Fibroblast of pulmonary artery (primary cell): ENCODE results near the gene SLC13A2.
"Not testable (repeated sequence)": the region's sequence is repeated elsewhere in the genome, so short reads cannot be mapped to it uniquely, and the experiment has no call there.

Source experiments
- DNase-seq: peaks from one replicate; pipeline ENCODE4 v3.0.0-alpha.2; 2010; ENCODE audit warnings: low read depth
- H3K4me3 ChIP-seq: replicated peaks from 2 replicates; pipeline ENCODE4 v1.5.1; 2011; ENCODE audit warnings: low read depth, mild to moderate bottlenecking, control low read depth, low read length, moderate library complexity
- CTCF ChIP-seq: IDR thresholded peaks from 2 replicates; pipeline ENCODE4 v1.5.1; 2011; ENCODE audit warnings: mild to moderate bottlenecking, control low read depth, low read length, inconsistent platforms; ENCODE audit errors: missing control alignments

Gene SLC13A2

DNA sequence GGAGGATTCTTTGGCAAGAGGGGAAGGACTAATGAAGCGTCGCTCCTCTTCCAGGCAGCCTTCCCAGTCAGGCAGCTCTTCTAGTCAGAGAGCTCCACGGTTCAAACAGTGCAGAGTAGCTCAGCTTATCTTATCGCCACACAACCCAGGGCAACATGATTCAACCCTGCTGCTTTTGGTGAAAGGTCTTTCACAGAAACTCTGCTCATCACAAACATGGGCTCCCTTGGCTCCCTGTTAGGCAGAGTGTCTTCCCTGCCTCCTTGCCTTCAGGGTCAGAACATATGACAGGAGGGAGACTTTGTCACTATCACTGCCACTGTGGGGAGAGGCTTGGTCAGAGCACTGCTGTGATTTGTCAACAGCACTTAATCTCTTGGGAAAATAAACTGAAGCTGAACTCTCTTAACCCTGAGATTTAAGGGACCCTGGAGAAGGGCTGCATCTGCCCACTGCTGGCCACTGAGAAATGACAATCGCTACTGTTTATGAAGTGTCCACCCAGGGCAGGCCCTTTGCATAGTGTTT, 6.9 kb upstream of the SLC13A2 start:
- no peak for DNase-seq
- TF ChIP-seq CTCF = no peak
- no peak overlapping the region for H3K4me3 ChIP-seq

DNA sequence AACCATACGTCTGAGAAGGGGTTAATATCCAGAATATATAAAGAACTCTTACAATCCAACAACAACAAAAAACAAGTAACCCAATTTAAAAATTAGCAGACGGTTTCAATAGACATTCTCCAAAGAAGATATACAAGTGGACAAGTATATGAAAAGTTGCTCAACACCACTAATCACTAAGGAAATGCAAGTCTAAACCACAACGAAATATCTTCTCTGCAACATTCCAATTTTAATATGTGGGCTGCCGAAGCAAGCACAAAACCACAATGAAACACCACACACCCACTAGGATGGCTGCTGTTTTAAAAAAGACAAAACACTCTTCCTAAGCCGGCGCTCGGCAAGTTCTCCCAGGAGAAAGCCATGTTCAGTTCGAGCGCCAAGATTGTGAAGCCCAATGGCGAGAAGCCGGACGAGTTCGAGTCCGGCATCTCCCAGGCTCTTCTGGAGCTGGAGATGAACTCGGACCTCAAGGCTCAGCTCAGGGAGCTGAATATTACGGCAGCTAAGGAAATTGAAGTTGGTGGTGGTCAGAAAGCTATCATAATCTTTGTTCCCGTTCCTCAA, 5.9 kb upstream of the SLC13A2 start:
- peak; percentile 79 for DNase-seq
- no peak overlapping the region for H3K4me3 ChIP-seq
- no peak for TF ChIP-seq CTCF

DNA sequence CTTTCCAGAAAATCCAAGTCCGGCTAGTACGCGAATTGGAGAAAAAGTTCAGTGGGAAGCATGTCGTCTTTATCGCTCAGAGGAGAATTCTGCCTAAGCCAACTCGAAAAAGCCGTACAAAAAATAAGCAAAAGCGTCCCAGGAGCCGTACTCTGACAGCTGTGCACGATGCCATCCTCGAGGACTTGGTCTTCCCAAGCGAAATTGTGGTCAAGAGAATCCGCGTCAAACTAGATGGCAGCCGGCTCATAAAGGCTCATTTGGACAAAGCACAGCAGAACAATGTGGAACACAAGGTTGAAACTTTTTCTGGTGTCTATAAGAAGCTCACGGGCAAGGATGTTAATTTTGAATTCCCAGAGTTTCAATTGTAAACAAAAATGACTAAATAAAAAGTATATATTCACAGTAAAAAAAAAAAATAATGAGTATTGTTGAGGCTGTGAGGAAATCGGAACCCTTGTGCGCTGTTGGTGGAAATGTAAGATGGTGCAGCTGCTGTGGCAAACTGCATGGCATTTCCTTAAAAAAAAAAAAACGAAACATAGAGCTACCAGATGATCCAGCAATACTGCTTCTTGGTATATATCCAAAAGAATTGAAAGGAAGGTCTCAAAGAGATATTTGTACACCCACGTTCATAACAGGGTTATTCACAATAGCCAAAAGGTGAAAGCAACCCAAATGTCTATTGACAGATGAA, 5.3 kb upstream of the SLC13A2 start:
- H3K4me3 ChIP-seq, DNase-seq: not testable (repeated sequence)

- no peak overlapping the region for H3K4me3 ChIP-seq
- no peak for TF ChIP-seq CTCF
- no peak for DNase-seq
Measured at GRCh38 chr17:28468781-28469180, 4.7 kb upstream of the SLC13A2 start.

DNA sequence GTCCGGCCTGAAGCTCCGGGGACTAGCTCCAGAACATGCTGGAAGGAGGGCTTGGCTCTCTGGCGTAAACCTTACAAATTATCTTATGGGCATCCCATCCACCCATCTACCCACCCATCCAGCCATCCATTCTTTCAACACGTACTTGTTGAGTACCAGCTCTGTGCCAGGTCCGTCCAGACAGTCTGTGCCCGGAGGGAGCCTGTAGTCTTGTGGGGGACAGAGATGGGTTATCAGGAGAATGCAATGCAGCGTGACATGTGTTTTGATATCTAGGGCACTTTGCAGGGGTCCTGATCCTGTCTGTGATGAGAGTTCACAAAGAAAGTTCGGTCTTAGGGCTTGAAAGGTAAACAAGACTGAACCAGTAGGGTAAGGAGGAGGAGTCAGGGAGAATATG, 4.1 kb upstream of the SLC13A2 start:
- DNase-seq = no peak
- no peak overlapping the region for H3K4me3 ChIP-seq
- TF ChIP-seq CTCF = no peak

DNA sequence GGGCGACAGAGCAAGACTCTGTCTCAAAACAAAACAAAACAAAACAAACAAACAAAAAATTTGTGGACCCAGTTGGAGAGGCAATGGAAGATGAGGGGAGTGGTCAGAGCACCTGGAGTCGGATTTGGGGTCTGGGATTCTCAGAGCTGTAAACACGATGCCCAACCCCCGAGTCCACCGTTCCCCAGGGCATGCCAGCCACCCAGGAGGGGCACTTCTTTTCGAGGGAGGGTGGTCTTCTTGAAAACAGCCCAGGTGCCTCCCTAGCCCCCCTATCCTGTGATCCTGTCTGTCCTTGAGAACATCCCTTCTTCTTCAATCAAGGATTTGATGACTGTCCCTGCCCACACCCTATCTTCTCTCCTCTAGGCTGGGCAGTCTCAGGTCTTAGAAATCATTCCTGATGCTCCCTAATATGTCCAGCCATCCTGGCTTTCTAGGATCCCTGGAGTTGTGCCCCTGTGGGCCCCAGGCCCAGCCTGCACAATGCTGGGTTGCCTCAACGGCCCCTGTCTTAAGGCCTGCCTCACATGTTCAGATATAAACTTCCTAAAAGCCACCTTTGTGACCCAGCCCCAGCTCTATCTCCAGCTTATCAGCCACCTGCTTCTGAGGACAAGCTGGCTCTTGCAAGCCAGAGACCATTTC, 3.1 kb upstream of the SLC13A2 start:
- no peak for TF ChIP-seq CTCF
- DNase-seq = no peak
- no peak overlapping the region for H3K4me3 ChIP-seq

GRCh38 chr17:28470914-28471366, 2.5 kb upstream of the SLC13A2 start:
- TF ChIP-seq CTCF = no peak
- no peak for DNase-seq
- H3K4me3 ChIP-seq = no peak overlapping the region
